Suppressor macrophage (primary cell): Measurements from ENCODE around the gene RPA3.
A peak's percentile ranks its signal among the peaks of the same experiment; 100 is the strongest.

ENCODE experiments used
- DNase-seq, 4 experiments: peaks; one replicate each; pipeline ENCODE4 v3.0.0-alpha.2; 2020 to 2022

RPA3 gene

GRCh38 chr7:7732621-7733281, 14.3 kb upstream of the RPA3 start:
- no peak for DNase-seq

GRCh38 chr7:7731732-7732131, 13.3 kb upstream of the RPA3 start:
- DNase-seq = no peak

- no peak for DNase-seq
Observed at GRCh38 chr7:7720750-7721621, 2.6 kb upstream of the RPA3 start.

GRCh38 chr7:7720193-7720592, 1.8 kb upstream of the RPA3 start:
- no peak for DNase-seq

GRCh38 chr7:7719236-7719635, 829 bp upstream of the RPA3 start:
- DNase-seq = peak; percentile 14 to 62 (median 42)

GRCh38 chr7:7713730-7714129, 4.7 kb downstream of the RPA3 start:
- no peak for DNase-seq

GRCh38 chr7:7710469-7710868, 7.9 kb downstream of the RPA3 start:
- no peak for DNase-seq

GRCh38 chr7:7709291-7709690, 9.1 kb downstream of the RPA3 start:
- no peak for DNase-seq

- no peak for DNase-seq
Observed at GRCh38 chr7:7707806-7708205, 10.6 kb downstream of the RPA3 start.

GRCh38 chr7:7707246-7707645, 11.2 kb downstream of the RPA3 start:
- DNase-seq = no peak

GRCh38 chr7:7706556-7707172, 11.7 kb downstream of the RPA3 start:
- DNase-seq = no peak

- no peak for DNase-seq
Observed at GRCh38 chr7:7706101-7706511, 12.3 kb downstream of the RPA3 start.

GRCh38 chr7:7705318-7705717, 13.1 kb downstream of the RPA3 start:
- DNase-seq = no peak

GRCh38 chr7:7704867-7705266, 13.5 kb downstream of the RPA3 start:
- DNase-seq = no peak

GRCh38 chr7:7703427-7703826, 15.0 kb downstream of the RPA3 start:
- no peak for DNase-seq

- DNase-seq = no peak
Observed at GRCh38 chr7:7702826-7703225, 15.6 kb downstream of the RPA3 start.

- no peak for DNase-seq
Observed at GRCh38 chr7:7701527-7701926, 16.9 kb downstream of the RPA3 start.

GRCh38 chr7:7699970-7700369, 18.4 kb downstream of the RPA3 start:
- DNase-seq = no peak

- no peak for DNase-seq
Observed at GRCh38 chr7:7699380-7699779, 19.0 kb downstream of the RPA3 start.

GRCh38 chr7:7698930-7699329, 19.5 kb downstream of the RPA3 start:
- no peak for DNase-seq

GRCh38 chr7:7696458-7697119, 21.8 kb downstream of the RPA3 start:
- no peak for DNase-seq

GRCh38 chr7:7695111-7695817, 23.1 kb downstream of the RPA3 start:
- no peak for DNase-seq

- no peak for DNase-seq
Observed at GRCh38 chr7:7694542-7694941, 23.9 kb downstream of the RPA3 start.
